GM19043 (cell line): ENCODE data around the gene CUBN.
A peak's percentile ranks its signal among the peaks of the same experiment; 100 is the strongest.

ENCODE experiments used
- ATAC-seq: cut with Tn5 transposase; IDR thresholded peaks from one replicate; pipeline ENCODE4 v1.9.1; 2021; ENCODE audit warnings: low read depth; ENCODE audit not compliant: unreplicated experiment

The CUBN gene

DNA sequence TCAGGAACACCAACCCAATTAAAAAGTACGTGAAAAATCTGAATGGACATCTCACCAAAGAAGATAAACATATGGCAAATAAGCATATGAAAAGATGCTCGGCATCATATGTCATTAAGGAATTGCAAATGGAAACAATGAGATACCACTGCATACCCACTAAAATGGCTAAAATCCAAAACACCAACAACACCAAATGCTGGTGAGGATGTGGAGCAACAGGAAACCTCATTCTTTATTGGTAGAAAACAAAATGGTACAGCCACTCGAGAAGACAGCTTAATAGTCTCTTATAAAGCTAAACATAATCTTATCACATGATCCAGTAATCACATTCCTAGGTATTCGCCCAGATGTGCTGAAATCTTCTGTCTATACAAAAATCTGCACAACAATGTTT is 325.5 kb downstream of the CUBN start:
- ATAC-seq, result no peak

DNA sequence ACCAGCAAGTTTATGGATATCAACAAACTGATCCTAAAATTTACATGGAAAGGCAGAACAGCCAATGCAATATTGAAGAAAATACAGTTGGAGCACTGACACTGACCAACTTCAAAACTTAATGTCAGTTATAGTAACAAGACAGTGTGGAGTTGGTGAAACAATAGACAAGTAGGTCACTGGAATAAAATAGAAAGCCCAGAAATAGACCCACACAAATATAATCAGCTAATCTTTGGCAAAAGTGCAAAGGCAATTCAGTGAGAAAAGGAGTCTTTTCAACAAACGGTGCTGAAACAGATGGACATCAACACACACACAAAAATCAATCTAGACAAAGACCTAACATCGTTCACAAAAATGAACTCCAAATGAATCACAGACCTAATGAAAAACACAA is 326.1 kb downstream of the CUBN start:
- no peak for ATAC-seq

GRCh38 chr10:16799621-16800020 is 330.0 kb downstream of the CUBN start:
- peak; percentile 93 for ATAC-seq

DNA sequence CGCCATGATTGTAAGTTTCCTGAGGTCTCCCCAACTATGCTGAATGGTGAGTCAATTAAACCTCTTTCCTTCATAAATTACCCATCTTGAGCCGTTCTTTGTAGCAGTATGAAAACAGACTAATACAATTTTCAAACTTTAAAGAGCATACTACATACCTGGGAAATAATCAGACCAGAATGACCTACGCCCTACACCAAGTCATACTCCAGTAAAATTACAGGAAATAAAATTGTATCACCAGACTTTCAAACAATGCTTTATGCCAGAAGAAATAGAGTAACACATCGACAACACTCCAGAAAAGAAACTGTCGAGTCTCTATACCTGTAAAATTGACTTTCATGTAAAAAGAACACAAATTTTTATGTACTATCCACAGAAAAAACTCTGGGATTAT is 331.0 kb downstream of the CUBN start:
- ATAC-seq, result no peak

DNA sequence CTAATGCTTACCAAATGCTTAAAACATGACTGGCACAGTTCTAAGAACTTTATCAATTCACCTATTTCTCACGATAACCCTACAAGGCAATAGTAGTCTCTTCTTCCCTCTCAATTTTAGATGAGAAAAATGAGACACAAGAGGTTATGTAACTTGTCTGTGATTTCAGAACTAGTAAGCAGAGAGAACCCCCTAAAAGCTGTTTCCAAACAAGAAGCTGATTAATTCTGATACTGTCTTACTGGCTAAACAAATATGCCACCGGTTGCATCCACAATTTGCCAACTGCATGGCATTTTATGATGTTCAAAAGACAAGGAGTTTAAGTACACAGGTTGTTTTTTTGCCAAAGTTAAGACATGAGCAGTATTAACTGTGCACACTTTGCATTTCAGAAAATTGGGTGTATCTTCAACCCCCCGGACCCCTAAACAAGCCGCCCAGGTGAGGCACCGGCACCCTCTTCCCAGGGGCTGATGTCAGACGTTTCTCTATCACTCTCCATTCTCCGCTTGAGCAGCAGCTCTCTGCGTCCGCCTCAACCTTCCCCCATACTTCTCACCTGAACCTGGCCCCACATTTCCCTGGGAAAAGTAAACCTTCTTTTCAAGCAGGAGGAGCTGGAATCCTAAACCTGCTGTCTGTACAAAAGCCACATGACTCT is 334.1 kb downstream of the CUBN start:
- ATAC-seq, result no peak

GRCh38 chr10:16794005-16794404 is 335.6 kb downstream of the CUBN start:
- ATAC-seq, result no peak

- ATAC-seq, result no peak
These were observed 336.9 kb downstream of the CUBN start for GRCh38 chr10:16792675-16793074.

DNA sequence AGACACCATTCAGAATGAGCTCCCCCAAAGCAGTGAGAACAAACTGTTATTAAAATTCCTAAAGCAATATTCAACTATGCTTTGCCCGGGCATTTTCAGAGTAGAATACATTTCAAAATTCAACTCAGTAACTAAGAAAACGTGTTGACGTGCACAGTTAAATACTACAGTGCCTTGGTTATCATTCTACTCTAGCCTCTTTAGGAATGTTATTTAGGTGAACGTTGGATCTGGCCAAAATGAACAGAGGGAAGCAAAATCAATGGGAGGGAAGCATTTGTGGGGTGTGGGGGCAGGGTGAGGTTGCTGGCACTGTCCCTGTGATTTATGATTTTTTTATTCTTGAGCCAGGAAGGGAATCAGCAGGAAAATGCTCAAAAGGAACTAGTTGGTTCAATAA is 339.8 kb downstream of the CUBN start:
- no peak for ATAC-seq

- no peak for ATAC-seq
These were observed 340.4 kb downstream of the CUBN start for GRCh38 chr10:16789261-16789660.

DNA sequence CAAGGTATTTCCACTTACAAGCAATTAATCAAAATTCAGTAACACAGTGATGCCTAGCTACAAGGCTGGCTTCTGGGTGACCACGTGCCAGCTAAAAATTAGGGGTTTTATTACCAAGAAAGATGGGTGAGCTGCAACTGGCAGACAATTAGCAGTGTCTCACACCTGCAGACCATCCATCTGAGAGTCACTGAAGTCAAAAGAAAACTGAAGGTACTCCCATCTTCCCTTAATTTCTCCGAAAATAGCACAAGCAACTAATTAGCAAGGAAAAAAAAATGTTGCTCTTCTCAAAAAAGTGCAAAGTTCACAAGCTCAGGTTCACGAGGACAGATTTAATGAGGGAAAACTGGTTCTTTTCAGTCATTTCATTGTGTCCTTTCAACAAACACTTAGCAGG is 340.8 kb downstream of the CUBN start:
- ATAC-seq, result no peak

DNA sequence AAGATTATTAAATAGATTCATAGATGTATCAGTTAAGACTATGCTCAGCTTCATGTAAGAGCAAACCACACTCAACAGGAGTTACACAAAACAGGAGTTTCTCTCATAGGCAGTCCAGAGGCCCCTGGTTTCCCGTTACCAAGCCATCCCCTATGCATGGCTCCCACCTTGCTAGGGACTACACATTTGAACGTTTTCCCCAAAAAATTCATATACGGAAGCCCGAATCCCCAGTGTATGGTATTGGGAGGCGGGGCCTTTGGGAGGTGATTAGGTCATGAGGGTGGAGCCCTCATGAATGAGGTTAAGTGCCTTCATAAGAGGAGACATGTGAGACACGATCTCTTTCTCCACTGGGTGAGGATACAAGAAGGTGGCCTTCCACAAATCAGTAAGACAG is 341.5 kb downstream of the CUBN start:
- no peak for ATAC-seq

- ATAC-seq, result peak; percentile 71
These were observed 342.2 kb downstream of the CUBN start for GRCh38 chr10:16787361-16787791.

GRCh38 chr10:16780338-16780880 is 349.2 kb downstream of the CUBN start:
- ATAC-seq, result no peak

DNA sequence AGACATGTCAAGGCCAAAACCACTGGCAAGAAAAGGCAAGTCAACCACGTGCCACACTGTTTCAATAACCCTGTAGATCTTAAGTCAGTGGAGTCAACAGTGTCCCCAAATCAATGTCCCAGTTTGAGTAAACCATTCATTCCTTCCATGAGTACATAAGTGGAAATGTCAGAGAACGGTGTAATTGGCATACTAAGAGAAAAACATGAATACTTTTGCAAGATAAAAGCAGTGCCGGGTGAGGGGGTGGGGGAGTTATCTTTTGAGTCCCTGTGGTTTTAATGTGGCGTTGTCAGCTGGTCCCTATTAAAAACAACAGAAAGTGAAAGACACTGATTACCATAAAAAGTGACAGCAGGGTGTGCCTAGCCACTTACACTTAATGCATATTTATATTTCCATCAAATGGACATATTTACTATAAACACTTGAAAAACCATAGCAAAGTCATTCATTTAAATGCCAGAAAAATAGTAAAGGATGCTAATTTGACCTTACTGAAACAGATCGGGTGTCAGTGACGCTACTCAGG is 350.2 kb downstream of the CUBN start:
- ATAC-seq, result peak; percentile 61

DNA sequence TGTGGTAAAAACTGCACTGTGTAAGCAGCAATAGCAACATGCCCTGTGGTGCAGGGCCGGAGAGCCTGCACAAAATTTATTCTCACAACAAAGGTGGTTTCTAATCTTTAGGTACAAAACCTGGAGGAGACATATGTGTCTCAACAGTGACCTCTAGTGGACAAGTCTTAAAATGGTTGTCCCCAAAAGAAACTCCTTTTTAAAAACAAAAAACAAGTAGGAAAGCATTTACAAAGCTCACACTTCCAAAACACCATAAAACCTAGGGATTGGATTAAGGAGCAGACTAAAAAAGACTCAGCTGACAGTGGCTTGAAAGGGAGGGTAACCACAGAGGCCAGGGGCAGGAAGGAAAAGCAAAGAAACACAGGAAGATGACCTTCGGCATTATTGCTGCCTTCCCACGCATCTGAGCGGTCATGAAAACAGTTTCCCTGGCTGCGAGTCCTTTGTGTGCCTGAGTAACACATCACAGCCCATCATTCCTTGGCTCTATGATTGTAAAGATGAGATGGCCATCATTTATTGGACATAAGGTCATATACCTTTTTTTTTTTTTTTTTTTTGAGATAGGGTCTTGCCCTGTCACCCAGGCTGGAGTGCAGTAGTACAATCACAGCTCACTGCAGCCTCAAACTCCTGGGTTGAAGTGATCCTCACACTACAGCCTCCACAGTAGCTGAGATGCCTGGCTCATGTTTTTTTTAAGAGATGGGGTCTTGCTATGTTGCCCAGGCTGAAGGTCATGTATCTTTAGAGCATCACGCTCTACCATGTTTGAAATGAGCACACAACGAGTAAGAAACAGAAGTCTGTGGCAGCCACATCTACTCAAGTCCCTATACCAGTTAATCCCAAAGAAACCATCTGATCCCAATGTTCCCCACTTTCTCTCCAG is 351.9 kb downstream of the CUBN start:
- ATAC-seq, result no peak

DNA sequence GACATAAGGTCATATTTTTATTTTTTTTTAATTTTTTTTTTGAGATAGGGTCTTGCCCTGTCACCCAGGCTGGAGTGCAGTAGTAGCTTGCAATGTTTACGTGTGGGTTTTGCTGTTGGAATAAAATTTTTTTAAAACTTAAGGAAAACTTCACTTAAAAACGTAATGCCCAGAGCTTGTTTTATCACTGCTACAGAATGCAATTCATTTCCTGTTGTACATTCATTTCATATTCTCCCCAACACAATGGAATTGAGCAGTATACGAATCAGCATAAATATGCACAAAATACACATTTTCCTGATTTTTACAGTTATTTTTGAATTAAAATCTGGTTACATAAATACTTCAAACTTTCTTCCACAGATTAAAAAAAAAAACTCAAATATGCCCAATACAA is 352.7 kb downstream of the CUBN start:
- no peak for ATAC-seq
